ENCODE measurements around the gene ZNF423. TPM values are rescaled to one million over a fixed set of nuclear protein-coding genes. Genes with fewer than 3 reads are reported as not detected.

ZNF423 gene
- total and polyA plus RNA-seq, 9 of the 15 experiments (the other 6 are each of a cell fraction or from before 2014, with no cell fraction given) = not detected

DNA sequence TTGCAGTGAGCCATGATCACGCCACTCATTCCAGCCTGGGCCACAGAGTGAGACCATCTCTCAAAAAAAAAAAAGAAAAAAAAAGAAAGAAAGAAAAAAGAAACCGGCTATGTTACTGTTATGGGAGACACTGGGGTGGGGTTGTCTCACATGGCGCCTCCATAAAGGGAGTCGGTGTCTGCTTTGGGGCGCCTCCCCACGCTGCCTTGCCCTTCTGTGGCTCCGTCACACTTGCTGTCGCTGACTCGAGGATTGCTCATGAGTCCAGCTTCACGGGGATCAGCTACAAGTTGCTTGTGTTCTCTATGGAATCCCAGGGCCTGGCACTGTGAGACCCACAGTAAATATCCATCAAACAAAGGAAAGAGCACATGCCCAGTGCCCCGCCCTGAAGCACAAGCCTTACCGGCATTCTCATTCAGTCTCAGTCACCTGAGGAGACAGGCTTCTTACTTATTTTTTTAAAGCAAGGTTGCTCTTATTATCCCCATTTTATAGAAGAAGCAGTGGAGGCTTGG lies 40.6 kb upstream of the ZNF423 start:
- H3K9me3 ChIP-seq (replicated peaks; ENCODE audit: control insufficient read depth, insufficient read depth, low read depth, low read length) = no peaks in the 10 kb centered on the region
- FAIRE-seq (no peak), DNase-seq (ENCODE audit: extremely low read depth in 1 of 4, low spot score in 3 of 4) (no peak), ATAC-seq (no peak)
- no peaks in the 10 kb centered on the region for H3K9me1 ChIP-seq (ENCODE audit: control insufficient read depth, insufficient read depth, low read length)
- no peak overlapping the region for H2AFZ ChIP-seq (ENCODE audit: low read depth, low read length)
- H3K9ac ChIP-seq (ENCODE audit: insufficient read depth in 1 of 2, low read depth in 2 of 2, low read length in 2 of 2) = no peak overlapping the region
- no peak overlapping the region for H3K4me2 ChIP-seq (ENCODE audit: insufficient read depth, low read length)
- intact Hi-C loops (cut with micrococcal nuclease) = no loop called here
- no peaks in the 10 kb centered on the region for H3K79me2 ChIP-seq (ENCODE audit: control insufficient read depth, insufficient read depth, low read length)
- BruUV-seq (replicated peaks) = no TSS peak
- in situ Hi-C loops (cut with MboI) = no loop called here
- WGBS (ENCODE audit: insufficient coverage, low coverage, missing lambda C conversion rate) = 5% methylated on average over 12 of the region's 12 CpGs
- H3K4me1 ChIP-seq (replicated peaks in 1 of 2; ENCODE audit: control insufficient read depth in 2 of 2, insufficient read depth in 2 of 2, low read length in 2 of 2) = no peaks in the 10 kb centered on the region; a peak in 2 of 5 replicates
- H3K27ac ChIP-seq (ENCODE audit: extremely low read depth, low read depth, low read length) = no peak overlapping the region
- H3K27me3 ChIP-seq (ENCODE audit: control insufficient read depth in 2 of 2, insufficient read depth in 2 of 2, low read length in 2 of 2) = peaks cover 11 to 46% of the 10 kb centered on the region in 2 experiments; a peak in 4 of 5 replicates
- POLR2A ChIA-PET = no interaction called here
- no peak for TF ChIP-seq FOXA1 (IDR thresholded peaks at IDR 0.05; ENCODE audit: borderline replicate concordance)
- TF ChIP-seq, protein P1, sequence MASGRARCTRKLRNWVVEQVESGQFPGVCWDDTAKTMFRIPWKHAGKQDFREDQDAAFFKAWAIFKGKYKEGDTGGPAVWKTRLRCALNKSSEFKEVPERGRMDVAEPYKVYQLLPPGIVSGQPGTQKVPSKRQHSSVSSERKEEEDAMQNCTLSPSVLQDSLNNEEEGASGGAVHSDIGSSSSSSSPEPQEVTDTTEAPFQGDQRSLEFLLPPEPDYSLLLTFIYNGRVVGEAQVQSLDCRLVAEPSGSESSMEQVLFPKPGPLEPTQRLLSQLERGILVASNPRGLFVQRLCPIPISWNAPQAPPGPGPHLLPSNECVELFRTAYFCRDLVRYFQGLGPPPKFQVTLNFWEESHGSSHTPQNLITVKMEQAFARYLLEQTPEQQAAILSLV (tag; IDR thresholded peaks at IDR 0.05) = no peak
- TF ChIP-seq PTRF (tag; IDR thresholded peaks at IDR 0.05) = no peak
- no peak for TF ChIP-seq NR2C2 (CRISPR knock-in tag; IDR thresholded peaks at IDR 0.05)
- no peak for TF ChIP-seq NR2C2 (tag; IDR thresholded peaks at IDR 0.05)
- TF ChIP-seq HMGN3 (IDR thresholded peaks at IDR 0.05; ENCODE audit: borderline replicate concordance, extremely low read depth, insufficient read length, low read depth, low read length) = no peak
- TF ChIP-seq, protein P2, sequence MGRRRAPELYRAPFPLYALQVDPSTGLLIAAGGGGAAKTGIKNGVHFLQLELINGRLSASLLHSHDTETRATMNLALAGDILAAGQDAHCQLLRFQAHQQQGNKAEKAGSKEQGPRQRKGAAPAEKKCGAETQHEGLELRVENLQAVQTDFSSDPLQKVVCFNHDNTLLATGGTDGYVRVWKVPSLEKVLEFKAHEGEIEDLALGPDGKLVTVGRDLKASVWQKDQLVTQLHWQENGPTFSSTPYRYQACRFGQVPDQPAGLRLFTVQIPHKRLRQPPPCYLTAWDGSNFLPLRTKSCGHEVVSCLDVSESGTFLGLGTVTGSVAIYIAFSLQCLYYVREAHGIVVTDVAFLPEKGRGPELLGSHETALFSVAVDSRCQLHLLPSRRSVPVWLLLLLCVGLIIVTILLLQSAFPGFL (CRISPR knock-in tag; IDR thresholded peaks at IDR 0.05) = no peak
- TF ChIP-seq, protein P3, sequence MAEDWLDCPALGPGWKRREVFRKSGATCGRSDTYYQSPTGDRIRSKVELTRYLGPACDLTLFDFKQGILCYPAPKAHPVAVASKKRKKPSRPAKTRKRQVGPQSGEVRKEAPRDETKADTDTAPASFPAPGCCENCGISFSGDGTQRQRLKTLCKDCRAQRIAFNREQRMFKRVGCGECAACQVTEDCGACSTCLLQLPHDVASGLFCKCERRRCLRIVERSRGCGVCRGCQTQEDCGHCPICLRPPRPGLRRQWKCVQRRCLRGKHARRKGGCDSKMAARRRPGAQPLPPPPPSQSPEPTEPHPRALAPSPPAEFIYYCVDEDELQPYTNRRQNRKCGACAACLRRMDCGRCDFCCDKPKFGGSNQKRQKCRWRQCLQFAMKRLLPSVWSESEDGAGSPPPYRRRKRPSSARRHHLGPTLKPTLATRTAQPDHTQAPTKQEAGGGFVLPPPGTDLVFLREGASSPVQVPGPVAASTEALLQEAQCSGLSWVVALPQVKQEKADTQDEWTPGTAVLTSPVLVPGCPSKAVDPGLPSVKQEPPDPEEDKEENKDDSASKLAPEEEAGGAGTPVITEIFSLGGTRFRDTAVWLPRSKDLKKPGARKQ (CRISPR knock-in tag; IDR thresholded peaks at IDR 0.05) = no peak
- CTCF ChIA-PET (ENCODE audit: low intra/inter-chr PET ratio) = no interaction called here
- H4K20me1 ChIP-seq (replicated peaks; ENCODE audit: control insufficient read depth, insufficient read depth, low read length) = no peaks in the 10 kb centered on the region; the same call in 1 of the 2 replicates
- no peaks in the 10 kb centered on the region for H3K36me3 ChIP-seq (ENCODE audit: control insufficient read depth, insufficient read depth, low read length)
- H3K4me3 ChIP-seq = no peak overlapping the region
